ENCODE measurements around the gene MYL4. TPM values are rescaled to one million over a fixed set of nuclear protein-coding genes. Genes with fewer than 3 reads are reported as not detected.

MYL4 gene
- total and polyA plus RNA-seq, 2 of the 8 experiments (the other 6 are each of a cell fraction or from before 2014, with no cell fraction given), result 0.12 TPM; not detected in 1

- no peak overlapping the region for H4K5ac ChIP-seq (ENCODE audit: insufficient read length, low read depth, low read length)
- H2BK5ac ChIP-seq (ENCODE audit: low read depth, low read length), result no peak overlapping the region
- WGBS, 2 experiments (ENCODE audit: extremely low coverage in 1 of 2, insufficient coverage in 1 of 2, insufficient read length in 1 of 2, insufficient replicate concordance in 2 of 2, low coverage in 1 of 2, low lambda C conversion rate in 2 of 2, missing lambda C conversion rate in 1 of 2), result 83 to 100% methylated on average over 1 to 9 of the region's 9 CpGs
- no peak overlapping the region for H4K8ac ChIP-seq (ENCODE audit: extremely low read depth, insufficient read depth, low read length)
- no peaks in the 10 kb centered on the region; a peak in 1 of 7 replicates for H3K27me3 ChIP-seq (replicated peaks in 1 of 4; ENCODE audit: control insufficient read depth in 3 of 4, extremely low read depth in 1 of 4, insufficient read depth in 3 of 4, low read length in 3 of 4)
- H3K14ac ChIP-seq (ENCODE audit: insufficient read length), result no peak overlapping the region
- no peak overlapping the region for H2AK5ac ChIP-seq (ENCODE audit: low read depth, low read length)
- DNase-seq (ENCODE audit: low read depth in 1 of 2, low spot score in 2 of 2), result peak in 1 of 2 experiments; percentile 46
- H4K20me1 ChIP-seq (replicated peaks in 1 of 2; ENCODE audit: control insufficient read depth in 1 of 2, insufficient read depth in 2 of 2, low read length in 2 of 2), result no peaks in the 10 kb centered on the region
- ChIA-PET CTCF (ENCODE audit: partially characterized antibody) (interaction anchor here (1.0 to 1.4 kb wide), 3 partner anchors 24 to 39 kb away, joined by 3 read pairs; no protein-coding TSS in a partner anchor), POLR2A (ENCODE audit: partially characterized antibody) (interaction anchor here (0.9 kb wide), 1 partner anchor 118 kb away, joined by 3 read pairs; the partner anchor contains the start of gene EFCAB13)
- peak overlapping the region in 1 of 2 experiments; percentile 6; a peak in 1 of 4 replicates for H3K4me2 ChIP-seq (ENCODE audit: insufficient read depth in 1 of 2, low read depth in 2 of 2, low read length in 2 of 2)
- no peak overlapping the region for H4K91ac ChIP-seq (replicated peaks; ENCODE audit: insufficient read length, low read length)
- H3K9ac ChIP-seq (replicated peaks in 1 of 4; ENCODE audit: extremely low read depth in 1 of 4, low read depth in 3 of 4, low read length in 3 of 4), result no peak overlapping the region
- H3K4me1 ChIP-seq (replicated peaks in 1 of 4; ENCODE audit: control insufficient read depth in 3 of 4, insufficient read depth in 4 of 4, low read length in 3 of 4), result peaks cover 0 to 3% (median 1%) of the 10 kb centered on the region in 4 experiments; a peak in 2 of 7 replicates
- peaks cover 2% of the 10 kb centered on the region; the same call in 1 of the 2 replicates for H3K23me2 ChIP-seq (ENCODE audit: low read depth, low read length)
- no peaks in the 10 kb centered on the region for H3K79me2 ChIP-seq (ENCODE audit: control insufficient read depth in 1 of 2, insufficient read depth in 2 of 2, low read length in 2 of 2)
- no peak overlapping the region for H3K56ac ChIP-seq (replicated peaks; ENCODE audit: insufficient read length, low read depth, low read length)
- no peak overlapping the region for H2BK12ac ChIP-seq (ENCODE audit: low read depth, low read length)
- H3K23ac ChIP-seq (ENCODE audit: insufficient read length), result no peak overlapping the region
- no peak overlapping the region for H3K18ac ChIP-seq (ENCODE audit: extremely low read depth, low read length)
- no peaks in the 10 kb centered on the region for H3K9me3 ChIP-seq (ENCODE audit: insufficient read depth in 2 of 2, low read depth in 1 of 2, low read length in 1 of 2)
- H3K36me3 ChIP-seq (ENCODE audit: control insufficient read depth in 2 of 4, insufficient read depth in 4 of 4, low read length in 3 of 4), result no peaks in the 10 kb centered on the region
- no peak overlapping the region; a peak in 1 of 8 replicates for H3K4me3 ChIP-seq (ENCODE audit: extremely low read depth in 1 of 4, insufficient read depth in 2 of 4, low read depth in 3 of 4, low read length in 4 of 4)
- H2BK20ac ChIP-seq (ENCODE audit: low read length), result no peak overlapping the region
- TF ChIP-seq E2F6 (IDR thresholded peaks at IDR 0.05) (peak; percentile 41; the same call in 1 of the 2 replicates), USF2 (IDR thresholded peaks at IDR 0.05; ENCODE audit: low read length) (no peak), EGR1 (IDR thresholded peaks at IDR 0.05; ENCODE audit: borderline replicate concordance, low read depth, low read length) (no peak), CREB1 (IDR thresholded peaks at IDR 0.05) (no peak), CHD2 (IDR thresholded peaks at IDR 0.05; ENCODE audit: low read length) (no peak), RBBP5 (IDR thresholded peaks at IDR 0.05; ENCODE audit: borderline replicate concordance, low read depth, low read length) (no peak), HDAC2 (IDR thresholded peaks at IDR 0.05; ENCODE audit: borderline replicate concordance in 1 of 2, low read depth in 2 of 2, low read length in 2 of 2) (no peak), MAX (IDR thresholded peaks at IDR 0.05) (peak; percentile 59), GABPA (IDR thresholded peaks at IDR 0.05; ENCODE audit: borderline replicate concordance, insufficient read depth, low read length) (no peak)
- no peak overlapping the region for H2BK15ac ChIP-seq (ENCODE audit: low read length)
- H3K27ac ChIP-seq (ENCODE audit: low read depth, low read length), result no peak overlapping the region
- no peak overlapping the region for H3K4ac ChIP-seq (replicated peaks; ENCODE audit: insufficient read length, low read depth, low read length)
- H3K79me1 ChIP-seq (ENCODE audit: low read depth, low read length), result no peaks in the 10 kb centered on the region
- H2AFZ ChIP-seq (ENCODE audit: low read length), result peak overlapping the region; percentile 77
- FAIRE-seq, result no peak
- no peak overlapping the region for H2BK120ac ChIP-seq (replicated peaks; ENCODE audit: low read depth, low read length)
Measured at GRCh38 chr17:47205419-47205963, 3.7 kb upstream of the MYL4 start.
